Lower leg skin (tissue), 4 donors: ENCODE measurements around the gene CDH15. TPM values are rescaled to one million over a fixed set of nuclear protein-coding genes. Genes with fewer than 3 reads are reported as not detected.

Experiments
- DNase-seq, 2 donors: peaks; one replicate each; pipeline ENCODE4 v3.0.0-alpha.2; 2019; ENCODE audit warnings: low spot score in 2 of 2
- H3K4me3 ChIP-seq: fragments of 200-600 bp; sonication (generic); 2 replicates; pipeline ENCODE4 v1.5.1; 2017; ENCODE audit warnings: mild to moderate bottlenecking, low read depth; ENCODE audit not compliant: poor library complexity, severe bottlenecking
- CTCF ChIP-seq, 3 donors: fragments of 450-650 bp; IDR thresholded peaks; one replicate each; pipeline ENCODE4 v1.5.1; 2016; ENCODE audit warnings: antibody characterized with exemption in 3 of 3, mild to moderate bottlenecking in 3 of 3, moderate library complexity in 2 of 3
- POLR2A ChIP-seq, 2 donors: fragments of 450-650 bp; IDR thresholded peaks; one replicate each; pipeline ENCODE4 v1.6.1; 2016 to 2017; ENCODE audit warnings: antibody characterized with exemption in 2 of 2, mild to moderate bottlenecking in 1 of 2, moderate library complexity in 1 of 2
- WGBS, 2 donors: methylation state at CpG; one replicate each; pipeline ENCODE4 v1.1.5; 2018; 5-methylcytosine and 5-hydroxymethylcytosine counted together
- intact Hi-C: fragments of 100-400 bp; cut with DNase I; formaldehyde crosslinking; loops from one replicate; pipeline ENCODE4 v1.15.0; 2023; ENCODE audit warnings: low total_unique reads
- total RNA-seq, 4 donors: library from RNA; depleted of rRNA; stranded (reverse); fragments of >200 nt; gene quantifications; one replicate each; pipeline ENCODE4 v1.1.0, GENCODE V29; 2016

Gene CDH15
- total RNA-seq, 4 donors from 2014 or later = not detected

GRCh38 chr16:89139907-89140361, 31.6 kb upstream of the CDH15 start:
- WGBS, 2 donors = 91 to 96% methylated on average over 12 of the region's 12 CpGs
- no peak for DNase-seq
- H3K4me3 ChIP-seq = no peak overlapping the region
- no peak for TF ChIP-seq POLR2A (IDR thresholded peaks at IDR 0.05)
- no peak for TF ChIP-seq CTCF (IDR thresholded peaks at IDR 0.05)
- intact Hi-C loops = no loop called here

DNA sequence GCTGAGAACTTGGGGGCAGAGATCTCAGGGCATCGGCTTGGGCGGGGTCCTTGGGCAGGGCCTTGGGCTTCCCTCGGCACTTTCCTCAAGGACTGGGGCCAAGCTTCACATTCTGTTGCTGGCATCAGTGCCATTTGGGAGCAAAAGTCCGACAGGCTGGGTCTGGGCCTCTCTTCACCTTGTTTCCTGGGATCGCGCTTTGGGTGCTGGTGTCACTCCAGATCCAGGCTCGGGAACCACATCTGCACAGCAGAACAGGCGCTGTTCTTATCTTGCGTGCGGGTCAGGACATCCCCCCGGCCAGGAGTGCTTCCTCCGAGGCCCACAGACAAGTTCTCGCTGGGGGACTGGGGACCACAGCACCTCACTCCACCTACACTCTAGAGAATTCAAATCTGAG, 31.1 kb upstream of the CDH15 start:
- intact Hi-C loops = no loop called here

DNA sequence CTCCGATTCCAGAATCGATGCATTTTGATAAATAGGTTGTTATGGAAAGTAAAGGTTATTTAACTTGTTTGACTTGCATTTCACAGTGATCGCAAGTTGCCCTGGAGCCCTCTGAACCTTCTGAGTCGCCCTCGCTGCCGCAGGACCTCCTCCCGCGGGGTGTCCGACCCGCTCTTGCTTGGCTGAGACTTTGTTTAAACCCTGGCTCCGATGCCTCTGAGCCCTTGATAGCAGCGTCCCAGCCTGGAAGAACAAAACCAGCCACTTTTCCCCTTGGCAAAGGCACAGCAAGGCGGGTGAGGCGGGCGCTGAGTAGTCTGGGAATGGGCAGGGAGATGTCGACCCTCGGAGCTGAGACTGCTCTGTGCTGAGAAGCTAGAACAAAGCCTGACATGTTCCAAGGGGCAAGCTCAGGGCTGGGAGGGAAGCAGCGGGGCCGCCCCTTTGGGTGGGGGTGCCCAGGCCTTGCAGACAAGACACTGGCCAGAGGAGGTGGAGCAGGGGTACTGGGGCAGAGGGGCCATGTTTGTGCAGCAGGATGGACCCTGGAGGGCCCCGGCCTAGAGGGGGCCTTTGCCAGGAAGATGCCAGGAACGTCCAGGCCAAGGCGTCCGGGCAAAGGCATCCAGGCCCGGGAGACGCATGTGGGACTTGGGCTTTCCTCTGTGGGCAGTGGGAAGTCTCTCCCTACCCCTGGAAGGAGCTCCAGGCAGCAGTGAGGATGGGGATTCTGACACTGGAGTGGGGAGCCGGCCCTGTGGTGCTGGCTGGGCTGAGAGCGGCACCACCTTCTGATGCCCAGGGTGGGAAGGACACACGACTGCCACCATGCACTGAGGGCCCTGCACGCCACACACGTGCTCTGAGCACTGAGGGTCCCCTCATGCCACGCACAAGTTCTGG, 30.3 kb upstream of the CDH15 start:
- TF ChIP-seq POLR2A (IDR thresholded peaks at IDR 0.05) = no peak
- TF ChIP-seq CTCF (IDR thresholded peaks at IDR 0.05) = no peak
- intact Hi-C loops = no loop called here
- no peak for DNase-seq
- WGBS, 2 donors = 89 to 93% methylated on average over 26 to 31 of the region's 31 CpGs
- H3K4me3 ChIP-seq = no peak overlapping the region

More for the DNA sequence above, 31.1 kb upstream of the CDH15 start:
- TF ChIP-seq POLR2A (IDR thresholded peaks at IDR 0.05) (no peak), CTCF (IDR thresholded peaks at IDR 0.05) (no peak)
- H3K4me3 ChIP-seq = no peak overlapping the region
- no peak for DNase-seq
- WGBS, 2 donors = 91 to 94% methylated on average over 12 to 13 of the region's 13 CpGs

- intact Hi-C loops = no loop called here
- no peak overlapping the region for H3K4me3 ChIP-seq
- no peak for TF ChIP-seq POLR2A (IDR thresholded peaks at IDR 0.05)
- no peak for TF ChIP-seq CTCF (IDR thresholded peaks at IDR 0.05)
- 96% methylated on average over 13 of the region's 13 CpGs for WGBS, 2 donors
- DNase-seq = no peak
Observed at GRCh38 chr16:89141884-89142267, 29.7 kb upstream of the CDH15 start.

- no peak for DNase-seq
- WGBS, 2 donors = 86 to 88% methylated on average over 13 of the region's 13 CpGs
- intact Hi-C loops = no loop called here
- TF ChIP-seq CTCF (IDR thresholded peaks at IDR 0.05) = no peak
- no peak for TF ChIP-seq POLR2A (IDR thresholded peaks at IDR 0.05)
- H3K4me3 ChIP-seq = no peak overlapping the region
Observed at GRCh38 chr16:89142474-89143195, 28.9 kb upstream of the CDH15 start.
